HepG2 (cell line): Measurements from ENCODE around the gene IFT80. TPM values are rescaled to one million over a fixed set of nuclear protein-coding genes. Genes with fewer than 3 reads are reported as not detected.

Experiments used
- BORCS8-MEF2B ChIP-seq: sonication (generic); formaldehyde crosslinking; IDR thresholded peaks from 2 replicates; pipeline ENCODE4 v1.8.0; 2022; ENCODE audit warnings: mild to moderate bottlenecking, missing genetic modification reagents
- HDAC1 ChIP-seq: sonication (generic); formaldehyde crosslinking; IDR thresholded peaks from 2 replicates; pipeline ENCODE4 v1.5.1; 2020; ENCODE audit warnings: mild to moderate bottlenecking, missing genetic modification reagents
- KAT7 ChIP-seq: IDR thresholded peaks from 2 replicates; pipeline ENCODE4 v1.6.1; 2018; ENCODE audit warnings: borderline replicate concordance, missing compliant biosample characterization
- MED1 ChIP-seq: sonication (generic); formaldehyde crosslinking; IDR thresholded peaks from 2 replicates; pipeline ENCODE4 v1.4.0; 2020; ENCODE audit warnings: missing genetic modification reagents
- MTA1 ChIP-seq: sonication (generic); formaldehyde crosslinking; IDR thresholded peaks from 2 replicates; pipeline ENCODE4 v1.4.0; 2020; ENCODE audit warnings: missing genetic modification reagents, mild to moderate bottlenecking, borderline replicate concordance
- PCBP2 ChIP-seq: fragments of 200-400 bp; formaldehyde crosslinking; optimal IDR thresholded peaks from 2 replicates; pipeline ENCODE3; 2018; ENCODE audit warnings: low read length, low read depth; ENCODE audit not compliant: poor library complexity, severe bottlenecking
- PHF8 ChIP-seq: sonication (generic); formaldehyde crosslinking; IDR thresholded peaks from 2 replicates; pipeline ENCODE4 v1.5.0; 2020; ENCODE audit warnings: missing genetic modification reagents
- SP140L ChIP-seq: sonication (generic); formaldehyde crosslinking; IDR thresholded peaks from 2 replicates; pipeline ENCODE4 v1.4.0; 2020; ENCODE audit warnings: missing genetic modification reagents, borderline replicate concordance
- THAP8 ChIP-seq: sonication (generic); formaldehyde crosslinking; IDR thresholded peaks from 2 replicates; pipeline ENCODE4 v1.5.1; 2020; ENCODE audit warnings: missing genetic modification reagents, mild to moderate bottlenecking, borderline replicate concordance
- XRCC5 ChIP-seq: fragments of 200-400 bp; formaldehyde crosslinking; optimal IDR thresholded peaks from 2 replicates; pipeline ENCODE3; 2017; ENCODE audit warnings: mild to moderate bottlenecking, low read length
- ZBTB10 ChIP-seq: sonication (generic); formaldehyde crosslinking; IDR thresholded peaks from 2 replicates; pipeline ENCODE4 v1.4.0; 2020; ENCODE audit warnings: missing genetic modification reagents, borderline replicate concordance
- ZFX ChIP-seq: sonication (generic); formaldehyde crosslinking; IDR thresholded peaks from 2 replicates; pipeline ENCODE4 v1.4.0; 2020; ENCODE audit warnings: mild to moderate bottlenecking, low read depth, missing genetic modification reagents, moderate library complexity
- ZMYM3 ChIP-seq: sonication (generic); formaldehyde crosslinking; IDR thresholded peaks from 2 replicates; pipeline ENCODE4 v1.5.1; 2020; ENCODE audit warnings: mild to moderate bottlenecking, missing genetic modification reagents
- ZNF232 ChIP-seq: sonication (generic); formaldehyde crosslinking; IDR thresholded peaks from 2 replicates; pipeline ENCODE4 v1.4.0; 2020; ENCODE audit warnings: missing genetic modification reagents, borderline replicate concordance
- ZNF33A ChIP-seq: sonication (generic); formaldehyde crosslinking; IDR thresholded peaks from 2 replicates; pipeline ENCODE4 v1.5.1; 2020; ENCODE audit warnings: missing genetic modification reagents, mild to moderate bottlenecking, moderate library complexity, borderline replicate concordance
- ZNF570 ChIP-seq: sonication (generic); formaldehyde crosslinking; IDR thresholded peaks from 2 replicates; pipeline ENCODE4 v1.4.0; 2020; ENCODE audit warnings: mild to moderate bottlenecking, missing genetic modification reagents, borderline replicate concordance
- ZSCAN22 ChIP-seq: sonication (generic); formaldehyde crosslinking; IDR thresholded peaks from 2 replicates; pipeline ENCODE4 v1.4.0; 2020; ENCODE audit warnings: mild to moderate bottlenecking, missing genetic modification reagents
- ZZZ3 ChIP-seq: sonication (generic); formaldehyde crosslinking; IDR thresholded peaks from 2 replicates; pipeline ENCODE4 v1.4.0; 2020; ENCODE audit warnings: missing genetic modification reagents, mild to moderate bottlenecking, borderline replicate concordance
- polyA plus RNA-seq, 8 experiments: library from polyadenylated mRNA; depleted of rRNA in 3 of 8; stranded (reverse) in 7 of 8; unstranded in 1 of 8; fragments of >200 nt; fragmentation: Illumina TruSeq in 4 of 8; extraction: Trizol in 4 of 8; gene quantifications; 2 replicates each; pipeline versions ENCODE4 v1.2.1 to v1.2.3, GENCODE V29; 2011 to 2016; ENCODE audit warnings: low read depth in 4 of 8, missing spikeins in 1 of 8, mixed read lengths in 1 of 8; ENCODE audit not compliant: insufficient read depth in 1 of 8
- total RNA-seq, 5 experiments: library from RNA; depleted of rRNA; stranded (reverse); fragments of >200 nt; fragmentation: Illumina TruSeq; extraction: Trizol; gene quantifications; 2 replicates each; pipeline ENCODE4 v1.2.3, GENCODE V29; 2016; ENCODE audit warnings: low read depth in 1 of 5
- TF ChIP-seq, protein P1 (sequence below), 2 experiments: IDR thresholded peaks; 2 replicates each; pipeline ENCODE4 v1.6.1; 2011 to 2012; ENCODE audit warnings: low read length in 2 of 2, borderline replicate concordance in 1 of 2, low read depth in 1 of 2, mild to moderate bottlenecking in 1 of 2, moderate library complexity in 1 of 2

The IFT80 gene
- total and polyA plus RNA-seq, 2 of the 13 experiments (the other 11 are each of a cell fraction or from before 2014, with no cell fraction given) = 11.4 to 15.7 TPM

DNA sequence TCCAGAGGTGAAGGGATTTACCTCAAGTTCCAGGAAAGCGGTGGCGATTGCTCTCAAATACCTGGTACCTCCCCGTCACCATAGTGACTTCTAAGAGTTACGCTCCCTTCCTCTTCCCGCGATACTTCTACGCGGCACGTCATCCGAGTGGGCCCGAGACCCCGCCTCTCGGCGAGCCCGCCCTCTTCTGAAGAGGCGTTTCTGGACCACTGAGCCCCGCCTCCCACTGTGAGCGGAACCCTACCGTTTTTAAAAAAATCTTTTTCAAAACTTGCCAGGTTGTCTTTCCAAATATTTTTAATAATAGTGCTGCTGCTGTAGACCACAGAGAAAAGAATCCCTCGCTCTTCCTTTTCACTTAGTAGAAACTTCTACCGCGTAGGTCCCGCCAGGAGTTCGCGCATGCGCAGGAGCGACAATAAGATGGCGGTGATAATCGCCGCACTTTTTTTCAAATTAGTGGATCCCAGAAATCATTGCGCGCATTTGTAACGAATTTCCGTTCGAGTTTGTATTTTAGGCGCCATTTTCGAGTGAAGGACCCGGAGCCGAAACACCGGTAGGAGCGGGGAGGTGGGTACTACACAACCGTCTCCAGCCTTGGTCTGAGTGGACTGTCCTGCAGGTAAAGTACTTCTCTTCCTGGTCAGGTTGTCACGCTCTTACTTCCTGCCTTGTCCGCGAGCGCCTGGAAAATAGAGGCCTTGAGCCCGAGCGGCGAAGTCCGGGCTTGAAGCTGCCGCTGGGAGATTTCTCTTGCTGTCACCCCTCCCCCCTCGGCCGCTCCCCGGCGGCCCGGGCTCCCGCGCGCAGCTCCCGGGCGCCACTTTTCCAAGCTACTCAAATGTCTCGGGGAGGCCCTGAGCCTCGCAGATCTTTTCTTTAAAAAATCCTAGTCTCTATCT is at the start of gene IFT80, which contains the start of gene SMC4 (continued):
- TF ChIP-seq ZZZ3 (no peak), XRCC5 (no peak), ZNF33A (no peak), ZNF232 (CRISPR knock-in tag) (no peak), ZSCAN22 (no peak), SP140L (CRISPR knock-in tag) (no peak), ZMYM3 (CRISPR knock-in tag) (no peak), ZFX (CRISPR knock-in tag) (peak; percentile 73; the same call in 1 of the 2 replicates), THAP8 (CRISPR knock-in tag) (no peak), ZBTB10 (CRISPR knock-in tag) (no peak), PCBP2 (no peak), BORCS8-MEF2B (CRISPR knock-in tag) (peak; percentile 74; the same call in 1 of the 2 replicates), MTA1 (CRISPR knock-in tag) (no peak), PHF8 (CRISPR knock-in tag) (peak; percentile 39; the same call in 1 of the 2 replicates), KAT7 (CRISPR knock-in tag) (0 out of 2 replicates have a peak, but pooled peaks have one; percentile 4), HDAC1 (CRISPR knock-in tag) (peak; percentile 91), ZNF570 (CRISPR knock-in tag) (no peak), MED1 (0 out of 2 replicates have a peak, but pooled peaks have one; percentile 5)
- TF ChIP-seq, protein P1, sequence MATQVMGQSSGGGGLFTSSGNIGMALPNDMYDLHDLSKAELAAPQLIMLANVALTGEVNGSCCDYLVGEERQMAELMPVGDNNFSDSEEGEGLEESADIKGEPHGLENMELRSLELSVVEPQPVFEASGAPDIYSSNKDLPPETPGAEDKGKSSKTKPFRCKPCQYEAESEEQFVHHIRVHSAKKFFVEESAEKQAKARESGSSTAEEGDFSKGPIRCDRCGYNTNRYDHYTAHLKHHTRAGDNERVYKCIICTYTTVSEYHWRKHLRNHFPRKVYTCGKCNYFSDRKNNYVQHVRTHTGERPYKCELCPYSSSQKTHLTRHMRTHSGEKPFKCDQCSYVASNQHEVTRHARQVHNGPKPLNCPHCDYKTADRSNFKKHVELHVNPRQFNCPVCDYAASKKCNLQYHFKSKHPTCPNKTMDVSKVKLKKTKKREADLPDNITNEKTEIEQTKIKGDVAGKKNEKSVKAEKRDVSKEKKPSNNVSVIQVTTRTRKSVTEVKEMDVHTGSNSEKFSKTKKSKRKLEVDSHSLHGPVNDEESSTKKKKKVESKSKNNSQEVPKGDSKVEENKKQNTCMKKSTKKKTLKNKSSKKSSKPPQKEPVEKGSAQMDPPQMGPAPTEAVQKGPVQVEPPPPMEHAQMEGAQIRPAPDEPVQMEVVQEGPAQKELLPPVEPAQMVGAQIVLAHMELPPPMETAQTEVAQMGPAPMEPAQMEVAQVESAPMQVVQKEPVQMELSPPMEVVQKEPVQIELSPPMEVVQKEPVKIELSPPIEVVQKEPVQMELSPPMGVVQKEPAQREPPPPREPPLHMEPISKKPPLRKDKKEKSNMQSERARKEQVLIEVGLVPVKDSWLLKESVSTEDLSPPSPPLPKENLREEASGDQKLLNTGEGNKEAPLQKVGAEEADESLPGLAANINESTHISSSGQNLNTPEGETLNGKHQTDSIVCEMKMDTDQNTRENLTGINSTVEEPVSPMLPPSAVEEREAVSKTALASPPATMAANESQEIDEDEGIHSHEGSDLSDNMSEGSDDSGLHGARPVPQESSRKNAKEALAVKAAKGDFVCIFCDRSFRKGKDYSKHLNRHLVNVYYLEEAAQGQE (IDR thresholded peaks at IDR 0.05; ENCODE audit: borderline replicate concordance in 1 of 2, low read depth in 1 of 2, low read length in 2 of 2) = 0 out of 4 replicates have a peak, but pooled peaks of 1 of the 2 experiments have one; percentile 21
